Dermis microvascular lymphatic vessel endothelial cell (primary cell): Measurements from ENCODE around the gene TRPV3. TPM values are rescaled to one million over a fixed set of nuclear protein-coding genes. Genes with fewer than 3 reads are reported as not detected.
"Not testable (repeated sequence)": the region's sequence is repeated elsewhere in the genome, so short reads cannot be mapped to it uniquely, and the experiment has no call there.

Experiments
- DNase-seq, 2 donors: peaks; one replicate each; pipeline versions ENCODE4 v3.0.0 to v3.0.0-alpha.2; 2010; ENCODE audit warnings: low read depth in 2 of 2
- total RNA-seq: library from RNA; depleted of rRNA; stranded (reverse); fragments of >200 nt; gene quantifications from 2 replicates; pipeline ENCODE4 v1.2.1, GENCODE V29; 2014

Gene TRPV3
- 0.13 TPM in 1 of 2 replicates, not detected in the other for total RNA-seq

GRCh38 chr17:3557768-3558583, at the start of gene TRPV3:
TSS of gene TRPV3 (minus strand) at chr17:3557812. CDS start at chr17:3554850, 2,962 bp downstream.
- DNase-seq: no peak

- DNase-seq: no peak
Measured at GRCh38 chr17:3603870-3604259, 46.3 kb upstream of the TRPV3 start.

- DNase-seq: peak in 1 of 2 donors; percentile 70
Measured at GRCh38 chr17:3603119-3603869, 45.7 kb upstream of the TRPV3 start.

GRCh38 chr17:3602499-3602898, 44.9 kb upstream of the TRPV3 start:
- peak; percentile 21 to 51 for DNase-seq

GRCh38 chr17:3600529-3601205, 43.1 kb upstream of the TRPV3 start:
- DNase-seq: no peak

GRCh38 chr17:3598078-3598477, 40.5 kb upstream of the TRPV3 start:
- no peak for DNase-seq

- no peak for DNase-seq
Measured at GRCh38 chr17:3596804-3597464, 39.3 kb upstream of the TRPV3 start.

- no peak for DNase-seq
Measured at GRCh38 chr17:3594976-3595375, 37.4 kb upstream of the TRPV3 start.

GRCh38 chr17:3594051-3594800, 36.6 kb upstream of the TRPV3 start:
- peak in 1 of 2 donors; percentile 59 for DNase-seq

- no peak for DNase-seq
Measured at GRCh38 chr17:3593384-3593783, 35.8 kb upstream of the TRPV3 start.

- DNase-seq: no peak
Measured at GRCh38 chr17:3592216-3592860, 34.7 kb upstream of the TRPV3 start.

- no peak for DNase-seq
Measured at GRCh38 chr17:3590768-3591167, 33.2 kb upstream of the TRPV3 start.

GRCh38 chr17:3590231-3590630, 32.6 kb upstream of the TRPV3 start:
- no peak for DNase-seq

- DNase-seq: no peak
Measured at GRCh38 chr17:3589784-3590183, 32.2 kb upstream of the TRPV3 start.

GRCh38 chr17:3585826-3586225, 28.2 kb upstream of the TRPV3 start:
- DNase-seq: no peak

GRCh38 chr17:3583456-3583855, 25.8 kb upstream of the TRPV3 start:
- no peak for DNase-seq

- no peak for DNase-seq
Measured at GRCh38 chr17:3582915-3583314, 25.3 kb upstream of the TRPV3 start.

GRCh38 chr17:3578667-3579066, 21.1 kb upstream of the TRPV3 start:
- not testable (repeated sequence) for DNase-seq

GRCh38 chr17:3576970-3577369, 19.4 kb upstream of the TRPV3 start:
- no peak for DNase-seq

- no peak for DNase-seq
Measured at GRCh38 chr17:3575511-3575910, 17.9 kb upstream of the TRPV3 start.
